ENCODE results near the gene SEL1L3.

Gene SEL1L3

GRCh38 chr4:25729564-25729963, 133.2 kb downstream of the SEL1L3 start:
- Histone ChIP-seq H3K36me3 (ENCODE audit: control insufficient read depth, insufficient read depth, low read length) (no peaks in the 10 kb centered on the region), H3K4me1 (ENCODE audit: control insufficient read depth, insufficient read depth, low read length) (no peaks in the 10 kb centered on the region), H3K27me3 (ENCODE audit: control insufficient read depth, insufficient read depth, low read length) (no peaks in the 10 kb centered on the region), H3K27ac (ENCODE audit: low read depth, low read length) (no peak overlapping the region), H3K4me3 (ENCODE audit: low read depth, low read length) (no peak overlapping the region), H3K9me3 (ENCODE audit: control insufficient read depth, insufficient read depth, low read depth, low read length) (no peaks in the 10 kb centered on the region), H3K9ac (ENCODE audit: low read length) (no peak overlapping the region)

- Histone ChIP-seq H3K4me3 (ENCODE audit: low read depth, low read length) (no peak overlapping the region), H3K9me3 (ENCODE audit: control insufficient read depth, insufficient read depth, low read depth, low read length) (no peaks in the 10 kb centered on the region), H3K4me1 (ENCODE audit: control insufficient read depth, insufficient read depth, low read length) (no peaks in the 10 kb centered on the region), H3K36me3 (ENCODE audit: control insufficient read depth, insufficient read depth, low read length) (no peaks in the 10 kb centered on the region), H3K9ac (ENCODE audit: low read length) (no peak overlapping the region), H3K27ac (ENCODE audit: low read depth, low read length) (no peak overlapping the region), H3K27me3 (ENCODE audit: control insufficient read depth, insufficient read depth, low read length) (no peaks in the 10 kb centered on the region)
These were observed 133.9 kb downstream of the SEL1L3 start for GRCh38 chr4:25728886-25729285.

- H3K36me3 ChIP-seq (ENCODE audit: control insufficient read depth, insufficient read depth, low read length): no peaks in the 10 kb centered on the region
- H3K27me3 ChIP-seq (ENCODE audit: control insufficient read depth, insufficient read depth, low read length): no peaks in the 10 kb centered on the region
- no peak overlapping the region for H3K4me3 ChIP-seq (ENCODE audit: low read depth, low read length)
These were observed 134.9 kb downstream of the SEL1L3 start for GRCh38 chr4:25727711-25728493.

GRCh38 chr4:25725870-25726269, 136.9 kb downstream of the SEL1L3 start:
- Histone ChIP-seq H3K4me1 (ENCODE audit: control insufficient read depth, insufficient read depth, low read length) (no peaks in the 10 kb centered on the region), H3K27ac (ENCODE audit: low read depth, low read length) (no peak overlapping the region), H3K9ac (ENCODE audit: low read length) (no peak overlapping the region), H3K4me3 (ENCODE audit: low read depth, low read length) (no peak overlapping the region), H3K9me3 (ENCODE audit: control insufficient read depth, insufficient read depth, low read depth, low read length) (no peaks in the 10 kb centered on the region), H3K36me3 (ENCODE audit: control insufficient read depth, insufficient read depth, low read length) (no peaks in the 10 kb centered on the region), H3K27me3 (ENCODE audit: control insufficient read depth, insufficient read depth, low read length) (no peaks in the 10 kb centered on the region)

More at GRCh38 chr4:25727711-25728493, 134.9 kb downstream of the SEL1L3 start:
- Histone ChIP-seq H3K9me3 (ENCODE audit: control insufficient read depth, insufficient read depth, low read depth, low read length) (no peaks in the 10 kb centered on the region), H3K4me1 (ENCODE audit: control insufficient read depth, insufficient read depth, low read length) (no peaks in the 10 kb centered on the region), H3K27ac (ENCODE audit: low read depth, low read length) (no peak overlapping the region), H3K9ac (ENCODE audit: low read length) (no peak overlapping the region)

GRCh38 chr4:25723409-25723808, 139.4 kb downstream of the SEL1L3 start:
- Histone ChIP-seq H3K27ac (ENCODE audit: low read depth, low read length) (no peak overlapping the region), H3K36me3 (ENCODE audit: control insufficient read depth, insufficient read depth, low read length) (no peaks in the 10 kb centered on the region), H3K9ac (ENCODE audit: low read length) (no peak overlapping the region), H3K9me3 (ENCODE audit: control insufficient read depth, insufficient read depth, low read depth, low read length) (no peaks in the 10 kb centered on the region), H3K27me3 (ENCODE audit: control insufficient read depth, insufficient read depth, low read length) (no peaks in the 10 kb centered on the region), H3K4me1 (ENCODE audit: control insufficient read depth, insufficient read depth, low read length) (no peaks in the 10 kb centered on the region), H3K4me3 (ENCODE audit: low read depth, low read length) (no peak overlapping the region)

GRCh38 chr4:25722964-25723363, 139.8 kb downstream of the SEL1L3 start:
- Histone ChIP-seq H3K27me3 (ENCODE audit: control insufficient read depth, insufficient read depth, low read length) (no peaks in the 10 kb centered on the region), H3K9me3 (ENCODE audit: control insufficient read depth, insufficient read depth, low read depth, low read length) (no peaks in the 10 kb centered on the region), H3K4me3 (ENCODE audit: low read depth, low read length) (no peak overlapping the region), H3K4me1 (ENCODE audit: control insufficient read depth, insufficient read depth, low read length) (no peaks in the 10 kb centered on the region), H3K36me3 (ENCODE audit: control insufficient read depth, insufficient read depth, low read length) (no peaks in the 10 kb centered on the region), H3K9ac (ENCODE audit: low read length) (no peak overlapping the region), H3K27ac (ENCODE audit: low read depth, low read length) (no peak overlapping the region)

- Histone ChIP-seq H3K4me3 (ENCODE audit: low read depth, low read length) (no peak overlapping the region), H3K27ac (ENCODE audit: low read depth, low read length) (no peak overlapping the region), H3K9me3 (ENCODE audit: control insufficient read depth, insufficient read depth, low read depth, low read length) (peaks cover 3% of the 10 kb centered on the region; the same call in 1 of the 2 replicates), H3K9ac (ENCODE audit: low read length) (no peak overlapping the region), H3K27me3 (ENCODE audit: control insufficient read depth, insufficient read depth, low read length) (no peaks in the 10 kb centered on the region), H3K36me3 (ENCODE audit: control insufficient read depth, insufficient read depth, low read length) (no peaks in the 10 kb centered on the region), H3K4me1 (ENCODE audit: control insufficient read depth, insufficient read depth, low read length) (no peaks in the 10 kb centered on the region)
These were observed 149.0 kb downstream of the SEL1L3 start for GRCh38 chr4:25713812-25714211.

- Histone ChIP-seq H3K4me1 (ENCODE audit: control insufficient read depth, insufficient read depth, low read length) (no peaks in the 10 kb centered on the region), H3K9me3 (ENCODE audit: control insufficient read depth, insufficient read depth, low read depth, low read length) (peaks cover 3% of the 10 kb centered on the region; the same call in 1 of the 2 replicates), H3K27me3 (ENCODE audit: control insufficient read depth, insufficient read depth, low read length) (no peaks in the 10 kb centered on the region), H3K27ac (ENCODE audit: low read depth, low read length) (no peak overlapping the region), H3K9ac (ENCODE audit: low read length) (no peak overlapping the region), H3K4me3 (ENCODE audit: low read depth, low read length) (no peak overlapping the region), H3K36me3 (ENCODE audit: control insufficient read depth, insufficient read depth, low read length) (no peaks in the 10 kb centered on the region)
These were observed 150.2 kb downstream of the SEL1L3 start for GRCh38 chr4:25712611-25713010.

GRCh38 chr4:25710637-25711036, 152.2 kb downstream of the SEL1L3 start:
- Histone ChIP-seq H3K27ac (ENCODE audit: low read depth, low read length) (no peak overlapping the region), H3K4me1 (ENCODE audit: control insufficient read depth, insufficient read depth, low read length) (no peaks in the 10 kb centered on the region), H3K9me3 (ENCODE audit: control insufficient read depth, insufficient read depth, low read depth, low read length) (peaks cover 3% of the 10 kb centered on the region; the same call in 1 of the 2 replicates), H3K9ac (ENCODE audit: low read length) (no peak overlapping the region), H3K27me3 (ENCODE audit: control insufficient read depth, insufficient read depth, low read length) (no peaks in the 10 kb centered on the region), H3K36me3 (ENCODE audit: control insufficient read depth, insufficient read depth, low read length) (no peaks in the 10 kb centered on the region), H3K4me3 (ENCODE audit: low read depth, low read length) (no peak overlapping the region)

- no peaks in the 10 kb centered on the region for H3K27me3 ChIP-seq (ENCODE audit: control insufficient read depth, insufficient read depth, low read length)
- H3K9me3 ChIP-seq (ENCODE audit: control insufficient read depth, insufficient read depth, low read depth, low read length): peaks cover 3% of the 10 kb centered on the region; the same call in 1 of the 2 replicates
- no peak overlapping the region for H3K4me3 ChIP-seq (ENCODE audit: low read depth, low read length)
- H3K36me3 ChIP-seq (ENCODE audit: control insufficient read depth, insufficient read depth, low read length): no peaks in the 10 kb centered on the region
- H3K27ac ChIP-seq (ENCODE audit: low read depth, low read length): no peak overlapping the region
- no peaks in the 10 kb centered on the region for H3K4me1 ChIP-seq (ENCODE audit: control insufficient read depth, insufficient read depth, low read length)
- H3K9ac ChIP-seq (ENCODE audit: low read length): no peak overlapping the region
These were observed 158.3 kb downstream of the SEL1L3 start for GRCh38 chr4:25704516-25704915.

GRCh38 chr4:25703731-25704388, 158.9 kb downstream of the SEL1L3 start:
- Histone ChIP-seq H3K9me3 (ENCODE audit: control insufficient read depth, insufficient read depth, low read depth, low read length) (no peaks in the 10 kb centered on the region; the same call in 1 of the 2 replicates), H3K4me3 (ENCODE audit: low read depth, low read length) (no peak overlapping the region), H3K4me1 (ENCODE audit: control insufficient read depth, insufficient read depth, low read length) (no peaks in the 10 kb centered on the region), H3K9ac (ENCODE audit: low read length) (no peak overlapping the region), H3K27me3 (ENCODE audit: control insufficient read depth, insufficient read depth, low read length) (no peaks in the 10 kb centered on the region), H3K36me3 (ENCODE audit: control insufficient read depth, insufficient read depth, low read length) (no peaks in the 10 kb centered on the region), H3K27ac (ENCODE audit: low read depth, low read length) (no peak overlapping the region)

Data from HUES6 (cell line).